ENCODE measurements around the gene INSYN2B.
"Not testable (repeated sequence)": the region's sequence is repeated elsewhere in the genome, so short reads cannot be mapped to it uniquely, and the experiment has no call there.

DNA sequence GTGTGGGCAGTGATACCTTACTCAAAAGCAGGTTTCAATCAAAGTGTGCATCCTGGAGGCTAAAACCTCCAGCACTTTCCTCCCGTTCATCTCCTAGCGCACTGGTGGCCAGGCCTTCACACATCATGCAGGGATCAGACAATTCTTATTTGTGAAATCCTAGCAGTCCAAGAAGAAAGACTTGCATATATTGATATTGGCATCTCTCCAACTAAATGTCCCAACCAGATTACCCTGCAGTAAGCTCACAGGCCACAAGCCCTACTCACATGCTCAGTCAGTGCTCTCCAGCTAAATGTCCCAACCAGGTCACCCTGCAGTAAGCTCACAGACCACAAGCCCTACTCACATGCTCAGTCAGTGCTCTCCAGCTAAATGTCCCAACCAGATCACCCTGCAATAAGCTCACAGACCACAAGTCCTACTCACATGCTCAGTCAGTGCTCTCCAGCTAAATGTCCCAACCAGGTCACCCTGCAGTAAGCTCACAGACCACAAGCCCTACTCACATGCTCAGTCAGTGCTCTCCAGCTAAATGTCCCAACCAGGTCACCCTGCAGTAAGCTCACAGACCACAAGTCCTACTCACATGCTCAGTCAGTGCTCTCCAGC, 146.5 kb downstream of the INSYN2B start:
- TF ChIP-seq POLR2A, POLR2AphosphoS5, EP300 (IDR thresholded peaks at IDR 0.05): not testable (repeated sequence)
- TF ChIP-seq, protein P1, sequence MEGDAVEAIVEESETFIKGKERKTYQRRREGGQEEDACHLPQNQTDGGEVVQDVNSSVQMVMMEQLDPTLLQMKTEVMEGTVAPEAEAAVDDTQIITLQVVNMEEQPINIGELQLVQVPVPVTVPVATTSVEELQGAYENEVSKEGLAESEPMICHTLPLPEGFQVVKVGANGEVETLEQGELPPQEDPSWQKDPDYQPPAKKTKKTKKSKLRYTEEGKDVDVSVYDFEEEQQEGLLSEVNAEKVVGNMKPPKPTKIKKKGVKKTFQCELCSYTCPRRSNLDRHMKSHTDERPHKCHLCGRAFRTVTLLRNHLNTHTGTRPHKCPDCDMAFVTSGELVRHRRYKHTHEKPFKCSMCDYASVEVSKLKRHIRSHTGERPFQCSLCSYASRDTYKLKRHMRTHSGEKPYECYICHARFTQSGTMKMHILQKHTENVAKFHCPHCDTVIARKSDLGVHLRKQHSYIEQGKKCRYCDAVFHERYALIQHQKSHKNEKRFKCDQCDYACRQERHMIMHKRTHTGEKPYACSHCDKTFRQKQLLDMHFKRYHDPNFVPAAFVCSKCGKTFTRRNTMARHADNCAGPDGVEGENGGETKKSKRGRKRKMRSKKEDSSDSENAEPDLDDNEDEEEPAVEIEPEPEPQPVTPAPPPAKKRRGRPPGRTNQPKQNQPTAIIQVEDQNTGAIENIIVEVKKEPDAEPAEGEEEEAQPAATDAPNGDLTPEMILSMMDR (IDR thresholded peaks at IDR 0.05): not testable (repeated sequence)
